CD4-positive, alpha-beta T cell treated with Interleukin-17A for 4 hours (primary cell): Measurements from ENCODE around the gene CDC42SE2.
"Not testable (repeated sequence)": the region's sequence is repeated elsewhere in the genome, so short reads cannot be mapped to it uniquely, and the experiment has no call there.

Experiments used
- DNase-seq: peaks from one replicate; pipeline ENCODE4 v3.0.0-alpha.2; 2020; ENCODE audit warnings: mixed read lengths

The CDC42SE2 gene

DNA sequence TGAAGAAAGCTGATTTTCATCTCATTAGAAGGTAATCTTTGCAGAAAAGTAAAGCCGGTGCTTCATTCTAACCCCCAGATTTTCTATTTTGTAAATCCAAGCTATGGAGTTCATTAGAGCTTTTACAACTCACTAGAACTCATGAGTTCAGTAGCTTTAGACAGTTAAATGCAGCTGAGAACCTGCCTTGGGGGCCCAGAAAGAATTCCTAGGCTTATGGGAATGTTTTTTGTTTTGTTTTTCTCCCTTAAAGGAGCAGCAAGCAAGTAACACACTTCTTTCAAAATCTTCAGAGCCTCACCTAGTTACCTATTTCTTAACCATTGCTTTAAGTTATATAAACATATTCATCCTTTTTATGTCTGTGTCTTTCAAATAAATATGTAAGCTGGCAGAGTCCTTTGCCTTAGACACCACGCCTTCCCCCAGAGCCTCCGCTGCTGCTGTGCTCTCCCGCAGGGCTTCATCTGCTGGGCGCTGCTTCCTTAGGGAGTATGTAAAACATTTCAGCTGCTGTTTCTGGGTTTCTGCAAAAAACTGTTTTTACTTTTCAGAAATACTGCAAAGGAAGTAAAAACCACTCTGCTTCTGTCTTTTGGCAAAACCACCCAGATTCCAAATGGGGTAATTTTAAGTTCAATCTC is 132.9 kb downstream of the CDC42SE2 start:
- DNase-seq = no peak

DNA sequence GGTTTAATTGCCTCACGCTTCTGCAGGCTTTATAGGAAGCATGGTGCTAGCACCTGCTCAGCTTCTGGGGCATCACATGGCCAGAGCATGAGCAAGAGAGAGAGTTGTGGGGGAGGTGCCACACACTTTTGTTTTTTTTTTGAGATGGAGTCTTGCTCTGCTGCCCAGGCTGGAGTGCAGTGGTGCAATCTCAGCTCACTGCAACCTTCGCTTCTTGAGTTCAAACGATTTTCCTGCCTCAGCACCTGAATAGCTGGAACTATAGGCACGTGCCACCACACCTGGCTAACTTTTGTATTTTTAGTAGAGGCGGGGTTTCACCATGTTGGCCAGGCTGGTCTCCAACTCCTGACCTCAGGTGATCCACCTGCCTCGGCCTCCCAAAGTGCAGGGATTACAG is 135.2 kb downstream of the CDC42SE2 start:
- DNase-seq = not testable (repeated sequence)

DNA sequence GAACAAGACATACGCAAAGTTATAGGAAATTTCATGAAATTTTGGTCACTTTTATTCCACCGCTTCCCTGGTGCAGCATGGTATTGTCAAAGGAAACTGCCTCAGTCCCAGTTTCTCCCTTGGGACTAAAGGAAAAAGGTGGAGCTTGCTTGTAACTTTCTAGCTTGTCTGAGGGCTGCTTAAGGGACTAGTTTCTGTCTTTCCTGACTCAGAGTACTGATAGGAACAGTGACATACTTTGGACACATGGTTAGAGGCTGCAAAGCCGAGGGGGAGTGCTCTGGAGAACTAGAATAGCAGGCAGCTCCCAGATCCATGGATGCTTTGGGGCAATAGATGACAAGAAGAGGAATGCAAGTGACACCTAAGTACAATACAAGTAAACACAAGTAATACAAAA is 136.7 kb downstream of the CDC42SE2 start:
- no peak for DNase-seq

DNA sequence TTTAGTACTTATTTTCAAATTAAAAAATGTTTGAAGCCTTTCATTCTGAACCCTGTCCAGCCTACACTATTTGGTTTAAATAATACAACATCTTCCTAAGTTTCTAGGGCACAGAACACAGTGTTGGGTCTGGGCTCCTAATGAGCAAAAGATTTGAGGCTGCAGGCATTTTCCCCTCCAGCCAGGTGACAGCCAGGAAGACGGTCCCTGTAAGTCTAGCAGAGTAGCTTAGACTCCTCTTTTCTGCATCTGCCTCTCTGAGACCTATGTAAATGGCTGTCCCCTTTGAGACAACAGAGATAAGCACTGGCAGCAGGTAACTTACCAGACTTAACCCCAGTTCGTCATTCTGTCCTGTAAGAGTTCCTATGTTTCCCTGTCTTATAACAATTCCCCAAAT is 141.8 kb downstream of the CDC42SE2 start:
- DNase-seq = no peak

DNA sequence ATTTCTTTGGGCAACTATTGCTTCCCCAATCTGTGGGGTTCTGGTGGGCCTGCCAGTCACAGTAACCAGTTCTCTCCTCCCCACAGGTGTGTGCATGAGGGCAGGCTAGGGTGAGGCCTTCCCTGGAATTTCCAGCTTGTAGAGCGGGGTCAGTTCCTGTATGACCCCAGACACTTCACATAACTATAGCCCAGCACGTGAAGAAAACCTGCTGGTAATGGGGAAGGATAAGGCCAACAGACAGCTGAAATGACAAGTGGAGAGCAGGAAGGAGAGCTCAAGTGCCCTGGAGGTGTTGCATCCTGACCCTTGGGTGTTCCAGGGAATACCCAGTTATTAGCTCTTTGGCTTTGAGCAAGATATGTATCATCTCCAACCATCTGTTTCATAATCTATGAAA is 142.2 kb downstream of the CDC42SE2 start:
- no peak for DNase-seq

DNA sequence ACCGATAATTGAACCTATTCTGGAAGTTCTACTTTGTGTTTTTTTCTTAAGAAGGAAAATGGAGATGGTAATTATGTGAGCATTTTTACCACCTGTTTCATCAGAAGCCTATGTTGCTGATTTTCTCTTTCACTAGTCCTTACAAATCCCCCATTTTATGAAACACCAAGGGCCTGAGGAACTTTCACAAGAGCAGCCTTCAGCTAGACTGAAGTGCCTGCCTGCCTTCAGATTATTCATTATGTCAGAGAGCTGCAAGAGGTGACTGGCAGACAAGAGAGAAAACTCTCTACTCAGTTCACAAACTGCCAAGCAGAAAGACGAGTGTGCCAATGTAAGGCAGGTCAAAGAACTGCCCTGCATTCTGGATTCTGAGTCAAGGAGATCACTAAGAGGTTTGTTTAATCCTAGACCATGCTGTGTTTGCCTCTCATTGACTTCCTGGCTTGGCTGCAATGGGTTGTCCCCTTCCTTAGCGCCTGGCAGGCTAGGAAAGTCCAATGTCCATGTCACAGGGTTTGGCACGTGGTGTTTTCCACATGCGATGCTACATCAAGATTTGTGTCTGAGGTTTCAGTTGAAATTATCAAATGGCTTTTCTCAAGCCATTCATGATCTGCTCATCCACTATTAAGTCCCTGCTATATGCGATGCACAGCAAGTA is 143.3 kb downstream of the CDC42SE2 start:
- DNase-seq = no peak

DNA sequence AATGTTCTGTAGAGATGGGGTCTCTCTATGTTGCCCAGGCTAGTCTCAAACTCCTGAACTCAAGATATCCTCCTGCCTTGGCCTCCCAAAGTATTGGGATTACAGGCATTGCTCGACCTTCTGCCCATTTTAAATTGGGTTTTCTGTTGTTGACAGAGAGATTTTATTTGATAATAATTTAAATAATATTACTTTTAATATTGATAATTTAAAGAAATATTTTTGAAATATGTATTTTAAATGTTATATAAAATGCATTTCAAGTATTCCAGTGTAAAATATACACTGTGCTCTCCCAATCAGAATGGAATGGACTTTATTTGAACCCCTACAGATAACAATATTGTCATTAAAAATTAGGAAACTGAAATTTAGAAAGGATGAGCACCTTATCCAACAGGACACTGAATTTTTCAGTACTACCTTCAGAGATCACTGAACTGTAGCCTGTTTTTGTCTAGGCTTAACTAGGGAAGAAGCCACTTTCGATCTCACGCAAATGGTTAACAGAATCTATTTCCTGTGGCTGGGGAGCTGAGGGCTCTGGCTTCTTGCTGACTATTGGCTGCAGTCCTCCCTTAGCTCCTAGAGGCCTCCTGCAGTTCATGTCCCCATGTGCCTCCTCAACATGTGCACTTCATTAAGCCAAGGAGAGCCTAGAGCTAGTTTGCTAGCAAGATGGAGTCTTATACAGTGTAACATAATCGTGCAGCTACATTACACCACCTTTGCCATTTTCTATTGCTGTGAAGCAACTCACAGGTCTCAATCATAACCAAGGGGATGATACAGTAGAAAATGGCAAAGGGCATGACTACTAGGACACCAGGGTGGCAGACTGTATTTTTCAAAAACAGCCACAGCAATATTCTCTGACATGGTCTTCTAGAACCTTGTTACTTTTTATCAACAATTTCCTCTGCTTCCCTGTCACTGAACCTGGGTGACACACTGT is 150.0 kb downstream of the CDC42SE2 start:
- DNase-seq = peak; percentile 43

DNA sequence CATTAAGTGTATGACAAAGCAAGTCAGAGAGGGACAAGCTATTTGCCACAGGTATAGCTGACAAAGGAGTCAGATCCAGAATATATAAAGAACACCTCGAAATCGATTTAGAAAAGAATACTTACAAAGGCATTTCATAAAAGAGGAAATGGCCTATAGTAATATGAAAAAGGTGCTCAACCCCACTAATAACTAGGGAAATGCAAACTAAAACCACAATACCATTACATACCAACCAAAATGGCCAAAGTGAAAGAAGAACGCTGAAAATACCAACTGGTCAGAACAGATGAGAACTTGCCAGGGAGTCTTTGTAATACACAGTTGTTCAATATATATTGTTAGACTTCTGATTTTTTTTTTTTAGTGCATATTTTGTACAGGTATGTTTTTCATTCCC is 152.9 kb downstream of the CDC42SE2 start:
- no peak for DNase-seq

DNA sequence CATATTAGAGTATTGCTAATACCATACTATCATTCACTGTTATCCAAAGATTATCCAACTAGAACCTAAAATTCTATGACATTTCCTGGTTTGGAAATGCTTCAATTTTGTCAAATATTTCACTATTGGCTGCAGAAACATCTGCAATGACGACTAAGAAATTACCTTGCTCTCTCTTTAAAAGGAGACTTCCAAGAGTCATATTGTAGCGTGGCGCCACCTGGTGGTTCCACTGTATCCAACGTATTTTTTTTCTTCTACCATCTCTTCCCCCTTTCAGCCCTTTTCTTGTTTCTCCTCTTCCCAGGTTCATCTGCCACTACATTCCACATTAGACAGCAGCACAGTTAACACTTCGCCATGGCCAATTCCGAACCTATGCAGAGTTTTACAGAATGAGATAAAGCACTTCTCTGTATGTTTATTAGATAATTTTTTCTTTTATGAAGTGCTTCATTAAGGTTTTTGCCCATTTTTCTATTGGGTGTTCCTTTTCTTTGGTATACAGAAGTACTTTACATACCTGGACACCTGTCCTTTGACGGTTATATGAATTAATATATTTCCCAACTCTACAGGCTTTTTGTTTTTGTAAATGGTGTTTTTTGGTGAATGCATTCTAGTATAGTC is 153.5 kb downstream of the CDC42SE2 start:
- DNase-seq = peak; percentile 92

DNA sequence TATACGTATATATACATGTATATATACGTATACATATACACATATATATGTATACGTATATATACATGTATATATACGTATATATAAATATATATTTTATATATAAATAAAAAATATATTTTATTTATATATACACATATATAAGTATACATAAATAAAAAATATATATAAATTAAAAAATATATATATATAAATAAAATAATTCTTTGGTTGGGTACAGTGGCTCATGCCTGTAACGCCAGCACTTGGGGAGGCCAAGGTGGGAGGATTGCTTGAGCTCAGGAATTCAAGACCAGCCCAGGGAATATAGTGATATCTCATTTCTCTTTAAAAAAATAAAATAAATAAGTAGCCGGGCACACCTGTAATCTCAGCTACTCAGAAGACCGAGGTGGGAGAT is 155.0 kb downstream of the CDC42SE2 start:
- DNase-seq = no peak

DNA sequence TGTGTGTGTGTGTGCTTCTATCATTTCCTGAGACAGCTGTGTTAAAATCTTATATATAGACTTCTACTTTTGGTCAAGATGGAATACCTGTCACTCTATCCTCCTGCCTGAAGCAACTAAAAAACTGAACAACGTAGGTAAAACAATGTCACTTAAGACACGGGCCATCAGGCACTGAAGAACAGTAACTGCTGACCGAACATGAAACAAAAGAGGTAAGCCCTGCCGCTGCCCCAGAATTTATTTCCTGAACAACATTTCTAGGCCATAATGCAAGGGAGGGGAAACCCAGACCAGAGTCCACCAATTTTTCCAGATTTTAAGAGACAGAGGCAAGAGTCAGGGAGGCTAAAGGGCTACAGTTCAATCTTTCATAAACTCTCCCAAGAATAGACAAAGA is 156.0 kb downstream of the CDC42SE2 start:
- DNase-seq = no peak

DNA sequence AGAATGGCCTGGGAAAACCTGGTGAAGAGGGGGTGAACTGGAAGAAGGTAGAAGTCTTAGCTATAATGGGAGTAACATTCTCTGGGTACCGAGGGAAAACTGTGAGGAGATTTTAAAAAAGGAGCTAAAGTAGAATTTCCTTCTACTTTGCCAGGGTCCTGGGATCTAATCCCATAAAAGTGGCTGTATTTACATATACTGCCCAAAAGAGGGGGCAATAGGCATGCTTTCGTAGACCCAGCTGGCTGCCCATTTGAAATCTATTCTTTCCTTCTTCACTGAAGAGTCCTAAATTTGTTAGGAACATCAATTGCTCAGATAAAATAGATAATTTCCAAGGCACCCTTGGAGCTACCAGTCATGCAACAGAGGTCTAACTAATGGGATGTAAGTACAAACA is 159.2 kb downstream of the CDC42SE2 start:
- DNase-seq = no peak

DNA sequence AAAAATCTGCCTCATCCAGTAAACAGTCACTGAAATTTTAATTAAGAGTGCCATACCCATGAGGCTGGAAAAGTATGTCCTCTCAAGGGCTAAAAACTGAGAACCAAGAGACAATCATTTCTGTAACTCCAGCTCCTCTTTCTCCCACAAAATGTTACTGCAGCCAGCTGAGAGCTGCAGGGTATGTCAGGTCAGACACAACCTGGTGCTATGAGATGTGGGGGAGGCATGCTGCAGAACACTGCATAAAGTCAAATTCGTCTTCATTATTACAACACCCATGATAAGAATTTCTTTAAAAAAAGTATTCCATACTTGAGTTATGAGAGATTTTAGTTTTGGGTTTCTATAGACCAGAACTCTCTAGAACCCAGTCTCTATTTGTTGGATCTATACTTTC is 162.2 kb downstream of the CDC42SE2 start:
- no peak for DNase-seq

DNA sequence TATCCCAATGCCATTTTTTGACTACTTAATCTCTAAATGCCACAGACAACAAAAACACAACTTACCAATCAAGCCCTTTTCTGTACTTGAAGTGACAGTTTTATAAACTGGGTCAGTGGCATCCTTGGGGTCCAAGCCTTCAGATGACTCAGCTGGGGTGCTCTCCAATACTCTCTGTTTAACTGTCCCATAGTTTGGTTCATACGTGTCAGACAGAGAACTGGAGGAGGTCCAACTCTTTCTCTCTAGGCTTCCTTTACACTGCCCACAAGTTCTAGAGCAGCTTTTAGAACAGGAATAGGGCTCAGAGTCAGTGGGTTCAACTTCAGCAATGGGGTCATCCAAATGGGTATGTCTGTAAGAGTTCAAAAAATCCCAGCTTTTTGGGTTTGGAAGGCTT is 166.9 kb downstream of the CDC42SE2 start:
- DNase-seq = no peak

DNA sequence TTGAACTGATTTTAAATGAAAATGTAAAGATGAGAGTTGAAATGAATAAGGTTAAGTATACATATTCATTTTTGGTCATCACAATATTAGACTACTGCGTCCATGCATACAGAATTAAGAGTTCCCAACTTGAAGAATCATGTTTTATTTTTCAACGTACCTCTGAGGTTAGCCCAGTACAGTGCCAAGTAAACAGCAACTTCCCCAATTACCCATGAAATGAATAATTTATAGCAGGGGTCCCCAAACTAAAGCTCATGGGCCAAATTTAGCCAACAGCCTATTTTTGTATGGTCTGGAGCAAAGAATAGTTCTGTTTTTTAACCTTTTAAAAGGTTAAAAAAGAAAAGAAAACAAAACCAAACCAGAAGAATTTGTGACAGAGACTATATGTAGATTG is 167.9 kb downstream of the CDC42SE2 start:
- DNase-seq = no peak

DNA sequence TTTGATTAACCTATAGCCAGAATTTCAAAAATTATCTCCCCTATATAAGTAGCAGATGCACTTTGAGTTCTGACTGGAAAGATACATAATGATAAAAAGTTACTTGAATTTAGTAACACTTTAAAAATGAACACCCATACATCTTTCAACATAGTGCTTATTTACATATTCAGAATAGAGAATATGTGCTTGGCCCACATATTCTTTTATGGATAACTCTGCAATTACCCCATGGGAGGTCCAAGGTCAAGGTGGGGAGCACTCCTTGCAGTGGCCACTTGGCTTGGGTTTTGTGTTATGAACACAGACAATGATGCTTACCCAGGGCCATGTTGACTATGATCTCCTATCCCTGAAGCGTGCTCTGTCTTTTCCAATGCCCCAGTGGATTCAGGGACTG is 169.3 kb downstream of the CDC42SE2 start:
- DNase-seq = no peak

DNA sequence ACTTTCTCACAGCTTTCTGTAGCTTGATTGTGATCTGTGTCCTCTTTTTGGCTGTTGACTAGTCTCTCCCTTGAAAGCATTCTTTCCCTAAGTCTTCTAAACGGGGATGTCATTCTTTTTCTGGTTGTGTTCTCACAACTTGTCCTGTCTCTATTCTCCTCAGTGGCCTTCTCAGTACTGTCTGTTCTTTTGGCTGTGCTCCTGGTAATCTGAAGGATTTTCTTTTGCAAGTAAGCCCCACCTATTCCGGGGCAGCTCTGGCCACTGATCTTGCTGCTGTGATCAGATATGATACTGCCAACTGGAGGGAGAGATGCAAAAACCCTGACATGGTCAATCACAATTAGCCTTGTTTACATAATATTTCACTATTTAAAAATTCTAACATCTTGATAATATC is 172.2 kb downstream of the CDC42SE2 start:
- no peak for DNase-seq

DNA sequence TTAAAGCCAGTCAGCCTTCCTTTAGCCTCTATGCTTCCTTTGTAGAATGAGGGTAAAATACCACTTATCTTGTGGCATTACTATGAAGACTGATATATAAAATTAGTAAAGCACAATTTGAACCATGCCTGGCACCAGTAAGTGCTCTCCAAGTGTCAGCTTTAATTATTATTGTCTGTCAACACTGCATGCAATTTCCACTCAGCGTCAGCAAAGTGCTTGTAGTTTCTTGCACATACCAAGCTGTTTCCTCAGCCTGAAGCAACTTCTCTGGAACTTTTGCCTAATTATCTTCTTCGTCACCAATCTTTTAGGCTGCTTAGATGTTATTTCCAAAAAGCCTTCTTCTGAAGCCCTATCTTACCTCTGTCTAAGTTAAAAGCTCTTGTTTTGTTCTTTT is 177.3 kb downstream of the CDC42SE2 start:
- no peak for DNase-seq
